ENCODE data around the gene SGCD.

SGCD gene

GRCh38 chr5:156798201-156798600 lies 471.2 kb downstream of the SGCD start:
- TF ChIP-seq CTCF (IDR thresholded peaks at IDR 0.05) = no peak

- TF ChIP-seq CTCF (IDR thresholded peaks at IDR 0.05) = no peak
Observed at GRCh38 chr5:156799171-156799570, 472.2 kb downstream of the SGCD start.

GRCh38 chr5:156800929-156801328 lies 474.0 kb downstream of the SGCD start:
- TF ChIP-seq CTCF (IDR thresholded peaks at IDR 0.05) = no peak

- no peak for TF ChIP-seq CTCF (IDR thresholded peaks at IDR 0.05)
Observed at GRCh38 chr5:156802501-156802900, 475.5 kb downstream of the SGCD start.

GRCh38 chr5:156803404-156803803 lies 476.4 kb downstream of the SGCD start:
- TF ChIP-seq CTCF (IDR thresholded peaks at IDR 0.05) = no peak

- no peak for TF ChIP-seq CTCF (IDR thresholded peaks at IDR 0.05)
Observed at GRCh38 chr5:156812959-156813358, 486.0 kb downstream of the SGCD start.

- TF ChIP-seq CTCF (IDR thresholded peaks at IDR 0.05) = peak; percentile 37; the same call in 1 of the 2 replicates
Observed at GRCh38 chr5:156815988-156816599, 489.1 kb downstream of the SGCD start.
